ENCODE data around the gene CNTN5. TPM values are rescaled to one million over a fixed set of nuclear protein-coding genes. Genes with fewer than 3 reads are reported as not detected.

The CNTN5 gene
- total RNA-seq, 1 donor from 2014 or later, result not detected

DNA sequence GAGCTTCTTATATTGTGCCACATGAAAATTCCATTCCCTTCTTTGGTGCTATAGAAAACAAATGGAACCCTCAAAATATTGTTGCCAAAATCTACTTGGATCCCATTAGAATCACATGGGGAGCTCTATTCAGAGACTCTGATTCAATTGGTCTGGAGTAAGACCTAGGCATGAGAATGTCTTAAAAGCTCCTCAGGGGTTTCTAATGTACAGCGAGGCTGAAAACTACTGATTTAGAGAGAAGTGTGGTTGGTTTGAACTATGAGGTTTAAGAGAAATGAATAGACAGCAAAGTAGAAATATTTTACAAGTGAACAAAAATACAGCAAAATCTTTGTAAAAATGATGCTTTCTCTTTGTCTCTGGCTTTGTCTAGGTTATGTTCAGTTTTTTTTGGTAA, 514.7 kb downstream of the CNTN5 start:
- Histone ChIP-seq H3K27me3 (no peaks in the 10 kb centered on the region), H3K4me3 (no peak overlapping the region), H3K4me1 (no peaks in the 10 kb centered on the region), H3K36me3 (no peaks in the 10 kb centered on the region), H3K27ac (no peak overlapping the region), H3K9me3 (no peaks in the 10 kb centered on the region)
- no peak for ATAC-seq
- intact Hi-C loops (cut with DNase I), result no loop called here
- DNase-seq, result no peak
- TF ChIP-seq, protein P1, sequence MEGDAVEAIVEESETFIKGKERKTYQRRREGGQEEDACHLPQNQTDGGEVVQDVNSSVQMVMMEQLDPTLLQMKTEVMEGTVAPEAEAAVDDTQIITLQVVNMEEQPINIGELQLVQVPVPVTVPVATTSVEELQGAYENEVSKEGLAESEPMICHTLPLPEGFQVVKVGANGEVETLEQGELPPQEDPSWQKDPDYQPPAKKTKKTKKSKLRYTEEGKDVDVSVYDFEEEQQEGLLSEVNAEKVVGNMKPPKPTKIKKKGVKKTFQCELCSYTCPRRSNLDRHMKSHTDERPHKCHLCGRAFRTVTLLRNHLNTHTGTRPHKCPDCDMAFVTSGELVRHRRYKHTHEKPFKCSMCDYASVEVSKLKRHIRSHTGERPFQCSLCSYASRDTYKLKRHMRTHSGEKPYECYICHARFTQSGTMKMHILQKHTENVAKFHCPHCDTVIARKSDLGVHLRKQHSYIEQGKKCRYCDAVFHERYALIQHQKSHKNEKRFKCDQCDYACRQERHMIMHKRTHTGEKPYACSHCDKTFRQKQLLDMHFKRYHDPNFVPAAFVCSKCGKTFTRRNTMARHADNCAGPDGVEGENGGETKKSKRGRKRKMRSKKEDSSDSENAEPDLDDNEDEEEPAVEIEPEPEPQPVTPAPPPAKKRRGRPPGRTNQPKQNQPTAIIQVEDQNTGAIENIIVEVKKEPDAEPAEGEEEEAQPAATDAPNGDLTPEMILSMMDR (IDR thresholded peaks at IDR 0.05), result no peak

DNA sequence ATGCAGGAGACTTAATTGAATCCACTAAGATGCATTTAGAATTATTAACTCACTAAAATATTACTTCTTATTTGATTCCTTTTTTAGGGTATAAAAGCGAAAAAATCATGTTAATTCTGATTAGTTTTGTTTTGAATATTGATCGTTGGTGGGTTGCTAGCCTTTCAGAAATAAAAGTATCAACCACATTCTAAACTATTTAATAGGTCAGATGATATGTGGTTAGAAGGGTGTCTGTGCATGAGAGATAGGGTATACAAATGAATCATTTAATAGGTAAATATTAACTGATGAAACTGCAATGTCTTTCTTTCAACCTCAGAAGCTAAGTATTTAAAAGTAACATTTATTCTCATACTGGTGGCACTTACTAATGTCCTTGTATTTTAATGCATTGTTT, 515.1 kb downstream of the CNTN5 start:
- Histone ChIP-seq H3K27me3 (no peaks in the 10 kb centered on the region), H3K4me3 (no peak overlapping the region), H3K9me3 (no peaks in the 10 kb centered on the region), H3K27ac (no peak overlapping the region), H3K36me3 (no peaks in the 10 kb centered on the region), H3K4me1 (no peaks in the 10 kb centered on the region)
- ATAC-seq, result no peak
- TF ChIP-seq, protein P1 (IDR thresholded peaks at IDR 0.05), result no peak
- intact Hi-C loops (cut with DNase I), result no loop called here
- DNase-seq, result no peak

DNA sequence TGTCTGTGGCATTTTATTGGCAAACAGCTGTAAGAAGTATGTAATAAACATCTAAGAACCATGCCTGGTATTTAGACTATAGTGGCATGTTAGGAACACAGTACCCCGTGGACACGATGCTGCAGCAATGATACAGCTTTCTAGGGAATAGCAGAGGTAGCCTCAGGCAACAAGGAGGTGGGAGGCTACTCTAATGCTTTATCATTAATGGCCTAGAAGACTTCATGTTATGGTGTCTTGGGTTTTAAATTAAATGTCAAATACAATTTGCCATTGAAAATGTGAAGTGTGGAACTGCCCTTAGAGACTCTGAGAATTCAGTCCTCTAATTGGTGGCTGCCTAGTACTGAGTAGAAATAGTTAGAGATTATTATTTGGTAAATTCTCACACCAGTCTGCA, 516.9 kb downstream of the CNTN5 start:
- Histone ChIP-seq H3K9me3 (no peaks in the 10 kb centered on the region), H3K4me1 (no peaks in the 10 kb centered on the region), H3K27me3 (no peaks in the 10 kb centered on the region), H3K27ac (no peak overlapping the region), H3K4me3 (no peak overlapping the region), H3K36me3 (no peaks in the 10 kb centered on the region)
- ATAC-seq (no peak), DNase-seq (no peak)
- intact Hi-C loops (cut with DNase I), result no loop called here
- TF ChIP-seq, protein P1 (IDR thresholded peaks at IDR 0.05), result no peak

DNA sequence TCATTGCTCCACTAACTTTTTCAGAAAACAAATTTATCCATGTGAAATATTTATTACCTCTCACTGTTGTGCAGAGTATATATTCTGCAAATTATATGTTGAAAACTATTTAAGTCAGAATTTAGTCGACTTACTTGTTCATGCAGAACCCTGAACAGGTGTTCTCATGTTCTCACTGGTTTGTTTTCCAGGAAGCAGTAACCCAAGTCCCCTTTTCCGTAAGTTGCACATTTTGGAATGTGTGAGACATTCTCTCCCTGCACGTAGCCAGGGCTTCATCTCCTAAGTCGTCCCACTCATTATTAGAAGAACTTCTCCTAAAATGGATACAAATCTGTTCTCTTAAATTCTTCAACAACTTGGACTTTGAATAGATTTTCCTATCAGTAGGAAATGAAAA, 524.9 kb downstream of the CNTN5 start:
- ATAC-seq (no peak), DNase-seq (no peak)
- Histone ChIP-seq H3K27me3 (no peaks in the 10 kb centered on the region), H3K4me3 (no peak overlapping the region), H3K27ac (no peak overlapping the region), H3K36me3 (no peaks in the 10 kb centered on the region), H3K4me1 (no peaks in the 10 kb centered on the region), H3K9me3 (no peaks in the 10 kb centered on the region)
- intact Hi-C loops (cut with DNase I), result no loop called here
- TF ChIP-seq, protein P1 (IDR thresholded peaks at IDR 0.05), result no peak

DNA sequence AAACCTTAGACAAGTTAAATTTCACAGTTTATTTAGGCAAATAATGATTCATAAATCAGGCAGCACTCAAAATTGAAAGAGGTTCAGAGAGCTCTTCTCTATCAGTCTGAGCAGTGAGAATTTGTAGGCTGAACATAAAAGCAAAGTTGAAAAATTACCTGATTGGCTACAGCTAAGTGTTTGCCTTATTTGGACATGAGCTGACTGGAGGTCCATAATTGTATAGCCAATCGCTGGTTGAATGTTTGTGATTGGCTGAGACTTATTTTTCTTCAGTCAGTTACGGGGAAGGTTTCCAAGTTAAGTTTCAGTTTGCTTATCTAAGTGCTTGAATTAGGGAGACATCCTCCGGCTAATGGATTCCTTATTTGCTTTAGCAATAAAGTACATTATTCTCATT, 527.5 kb downstream of the CNTN5 start:
- Histone ChIP-seq H3K4me3 (no peak overlapping the region), H3K27me3 (no peaks in the 10 kb centered on the region), H3K27ac (no peak overlapping the region), H3K4me1 (no peaks in the 10 kb centered on the region), H3K9me3 (no peaks in the 10 kb centered on the region), H3K36me3 (no peaks in the 10 kb centered on the region)
- intact Hi-C loops (cut with DNase I), result no loop called here
- DNase-seq (no peak), ATAC-seq (no peak)
- TF ChIP-seq, protein P1 (IDR thresholded peaks at IDR 0.05), result no peak

DNA sequence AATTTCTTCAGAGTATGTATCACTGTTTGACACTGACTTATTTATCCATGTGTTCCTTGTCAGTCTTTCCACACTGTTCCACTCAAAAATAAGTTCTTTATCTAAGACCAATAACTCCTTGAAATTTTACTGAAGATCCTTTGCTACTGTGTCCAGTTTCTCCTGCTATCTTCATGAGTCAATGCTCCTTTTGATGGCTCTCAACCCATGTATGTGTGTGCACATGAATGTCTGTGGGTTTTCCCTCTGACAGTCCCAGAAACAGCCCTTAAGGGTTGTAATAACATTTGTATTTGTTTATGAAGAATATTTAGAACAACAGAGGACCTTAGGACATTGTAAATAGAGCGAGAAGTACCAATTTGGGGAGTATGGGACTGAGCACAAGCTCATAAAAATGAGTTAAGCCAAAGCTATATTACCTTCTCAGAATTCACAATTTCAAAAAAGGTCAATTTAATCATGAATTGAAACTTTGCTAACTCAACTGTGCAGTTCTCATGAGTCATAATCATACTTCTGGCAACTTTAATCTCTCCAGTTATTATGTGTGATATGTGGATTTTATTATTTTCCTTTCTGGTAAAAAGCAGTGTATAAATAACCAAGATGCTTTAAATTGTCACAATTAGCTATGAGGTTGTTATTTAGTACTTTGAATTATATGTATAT, 533.6 kb downstream of the CNTN5 start:
- Histone ChIP-seq H3K9me3 (no peaks in the 10 kb centered on the region), H3K4me1 (no peaks in the 10 kb centered on the region), H3K4me3 (no peak overlapping the region), H3K27ac (no peak overlapping the region), H3K27me3 (no peaks in the 10 kb centered on the region), H3K36me3 (no peaks in the 10 kb centered on the region)
- ATAC-seq (no peak), DNase-seq (no peak)
- TF ChIP-seq, protein P1 (IDR thresholded peaks at IDR 0.05), result no peak
- intact Hi-C loops (cut with DNase I), result no loop called here
